HUES48 (cell line): ENCODE measurements around the gene PINK1.

Source experiments
- H3K27ac ChIP-seq: one replicate; pipeline ENCODE4 v1.7.0; 2013; ENCODE audit warnings: low read depth, low read length, inconsistent platforms
- H3K27me3 ChIP-seq: 2 replicates; pipeline ENCODE4 v1.6.1; 2013; ENCODE audit warnings: mild to moderate bottlenecking, low read length; ENCODE audit not compliant: control insufficient read depth, insufficient read depth
- H3K36me3 ChIP-seq: 2 replicates; pipeline ENCODE4 v1.6.1; 2013; ENCODE audit warnings: low read length; ENCODE audit not compliant: control insufficient read depth, insufficient read depth
- H3K4me1 ChIP-seq: 2 replicates; pipeline ENCODE4 v1.6.1; 2013; ENCODE audit warnings: mild to moderate bottlenecking, low read length; ENCODE audit not compliant: control insufficient read depth, insufficient read depth
- H3K4me3 ChIP-seq: 2 replicates; pipeline ENCODE4 v1.5.1; 2013; ENCODE audit warnings: mild to moderate bottlenecking, low read depth, low read length
- H3K9ac ChIP-seq: 2 replicates; pipeline ENCODE4 v1.6.1; 2013; ENCODE audit warnings: mild to moderate bottlenecking, low read depth, low read length, moderate library complexity
- H3K9me3 ChIP-seq: 2 replicates; pipeline ENCODE4 v1.6.1; 2013; ENCODE audit warnings: low read length; ENCODE audit not compliant: control insufficient read depth, insufficient read depth

Gene PINK1

DNA sequence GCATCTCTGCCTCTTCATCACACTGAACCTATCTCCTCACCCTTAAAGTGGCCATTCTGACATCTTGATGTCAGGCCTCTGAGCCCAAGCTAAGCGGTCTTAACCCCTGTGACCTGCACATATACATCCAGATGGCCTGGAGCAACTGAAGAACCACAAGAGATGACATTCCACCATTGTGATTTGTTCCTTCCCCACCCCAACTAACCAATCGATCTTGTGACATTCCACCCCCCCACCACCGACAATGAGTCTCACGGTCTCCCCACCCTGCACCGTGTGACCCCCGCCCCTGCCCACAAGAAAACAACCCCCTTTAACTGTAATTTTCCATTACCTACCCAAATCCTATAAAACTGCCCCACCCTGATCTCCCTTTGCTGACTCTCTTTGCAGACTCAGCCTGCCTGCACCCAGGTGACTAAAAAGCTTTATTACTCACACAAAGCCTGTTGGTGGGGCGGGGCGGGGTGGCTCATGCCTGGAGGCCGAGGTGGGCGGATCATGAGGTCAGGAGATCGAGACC, 21.0 kb upstream of the PINK1 start:
- Histone ChIP-seq H3K9ac (no peak overlapping the region), H3K36me3 (no peaks in the 10 kb centered on the region), H3K9me3 (no peaks in the 10 kb centered on the region), H3K27me3 (no peaks in the 10 kb centered on the region), H3K4me1 (peaks cover 11% of the 10 kb centered on the region; the same call in 1 of the 2 replicates), H3K4me3 (no peak overlapping the region), H3K27ac (no peak overlapping the region)

- no peaks in the 10 kb centered on the region for H3K9me3 ChIP-seq
- no peaks in the 10 kb centered on the region for H3K27me3 ChIP-seq
- H3K27ac ChIP-seq, result peak overlapping the region; percentile 17
- H3K4me1 ChIP-seq, result peaks cover 11% of the 10 kb centered on the region; the same call in 1 of the 2 replicates
- no peaks in the 10 kb centered on the region for H3K36me3 ChIP-seq
- H3K4me3 ChIP-seq, result no peak overlapping the region
- no peak overlapping the region for H3K9ac ChIP-seq
Measured at GRCh38 chr1:20614131-20614579, 19.1 kb upstream of the PINK1 start.

GRCh38 chr1:20615946-20616846, 17.1 kb upstream of the PINK1 start:
- Histone ChIP-seq H3K9me3 (no peaks in the 10 kb centered on the region), H3K27ac (no peak overlapping the region), H3K27me3 (no peaks in the 10 kb centered on the region), H3K4me1 (peaks cover 5% of the 10 kb centered on the region; the same call in 1 of the 2 replicates), H3K4me3 (no peak overlapping the region), H3K9ac (no peak overlapping the region), H3K36me3 (no peaks in the 10 kb centered on the region)

GRCh38 chr1:20616847-20617487, 16.3 kb upstream of the PINK1 start:
- H3K9ac ChIP-seq, result no peak overlapping the region

DNA sequence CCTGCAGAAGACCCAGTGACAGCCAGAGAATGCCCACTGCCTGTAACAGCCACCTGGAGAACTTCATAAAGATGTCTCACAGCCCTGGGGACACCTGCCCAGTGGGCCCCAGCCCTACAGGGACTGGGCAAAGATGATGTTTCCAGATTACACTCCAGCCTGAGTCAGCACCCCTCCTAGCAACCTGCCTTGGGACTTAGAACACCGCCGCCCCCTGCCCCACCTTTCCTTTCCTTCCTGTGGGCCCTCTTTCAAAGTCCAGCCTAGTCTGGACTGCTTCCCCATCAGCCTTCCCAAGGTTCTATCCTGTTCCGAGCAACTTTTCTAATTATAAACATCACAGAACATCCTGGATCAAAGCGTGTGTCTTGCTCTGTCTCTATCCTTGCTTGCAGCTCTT, 14.7 kb upstream of the PINK1 start:
- Histone ChIP-seq H3K9ac (no peak overlapping the region), H3K4me3 (no peak overlapping the region), H3K36me3 (no peaks in the 10 kb centered on the region), H3K9me3 (no peaks in the 10 kb centered on the region), H3K27me3 (no peaks in the 10 kb centered on the region), H3K27ac (no peak overlapping the region), H3K4me1 (0 out of 2 replicates have a peak, but pooled peaks cover 3% of the 10 kb centered on the region)

More at GRCh38 chr1:20616847-20617487, 16.3 kb upstream of the PINK1 start:
- Histone ChIP-seq H3K9me3 (no peaks in the 10 kb centered on the region), H3K27me3 (no peaks in the 10 kb centered on the region), H3K27ac (no peak overlapping the region), H3K4me1 (peaks cover 5% of the 10 kb centered on the region; the same call in 1 of the 2 replicates), H3K36me3 (no peaks in the 10 kb centered on the region), H3K4me3 (no peak overlapping the region)

- Histone ChIP-seq H3K27me3 (no peaks in the 10 kb centered on the region), H3K36me3 (no peaks in the 10 kb centered on the region), H3K4me1 (peaks cover 7% of the 10 kb centered on the region), H3K27ac (no peak overlapping the region), H3K4me3 (no peak overlapping the region), H3K9me3 (0 out of 2 replicates have a peak, but pooled peaks cover 2% of the 10 kb centered on the region), H3K9ac (no peak overlapping the region)
Measured at GRCh38 chr1:20619999-20620398, 13.3 kb upstream of the PINK1 start.

GRCh38 chr1:20621012-20621411, 12.2 kb upstream of the PINK1 start:
- Histone ChIP-seq H3K27me3 (no peaks in the 10 kb centered on the region), H3K4me1 (peaks cover 7% of the 10 kb centered on the region), H3K9me3 (0 out of 2 replicates have a peak, but pooled peaks cover 2% of the 10 kb centered on the region), H3K27ac (no peak overlapping the region), H3K4me3 (no peak overlapping the region), H3K9ac (no peak overlapping the region), H3K36me3 (no peaks in the 10 kb centered on the region)

- H3K9me3 ChIP-seq, result peaks cover 10% of the 10 kb centered on the region
- no peak overlapping the region for H3K9ac ChIP-seq
- peaks cover 17% of the 10 kb centered on the region for H3K4me1 ChIP-seq
- H3K27ac ChIP-seq, result no peak overlapping the region
- H3K27me3 ChIP-seq, result no peaks in the 10 kb centered on the region
- H3K36me3 ChIP-seq, result no peaks in the 10 kb centered on the region
- H3K4me3 ChIP-seq, result no peak overlapping the region
Measured at GRCh38 chr1:20624709-20625108, 8.5 kb upstream of the PINK1 start.

DNA sequence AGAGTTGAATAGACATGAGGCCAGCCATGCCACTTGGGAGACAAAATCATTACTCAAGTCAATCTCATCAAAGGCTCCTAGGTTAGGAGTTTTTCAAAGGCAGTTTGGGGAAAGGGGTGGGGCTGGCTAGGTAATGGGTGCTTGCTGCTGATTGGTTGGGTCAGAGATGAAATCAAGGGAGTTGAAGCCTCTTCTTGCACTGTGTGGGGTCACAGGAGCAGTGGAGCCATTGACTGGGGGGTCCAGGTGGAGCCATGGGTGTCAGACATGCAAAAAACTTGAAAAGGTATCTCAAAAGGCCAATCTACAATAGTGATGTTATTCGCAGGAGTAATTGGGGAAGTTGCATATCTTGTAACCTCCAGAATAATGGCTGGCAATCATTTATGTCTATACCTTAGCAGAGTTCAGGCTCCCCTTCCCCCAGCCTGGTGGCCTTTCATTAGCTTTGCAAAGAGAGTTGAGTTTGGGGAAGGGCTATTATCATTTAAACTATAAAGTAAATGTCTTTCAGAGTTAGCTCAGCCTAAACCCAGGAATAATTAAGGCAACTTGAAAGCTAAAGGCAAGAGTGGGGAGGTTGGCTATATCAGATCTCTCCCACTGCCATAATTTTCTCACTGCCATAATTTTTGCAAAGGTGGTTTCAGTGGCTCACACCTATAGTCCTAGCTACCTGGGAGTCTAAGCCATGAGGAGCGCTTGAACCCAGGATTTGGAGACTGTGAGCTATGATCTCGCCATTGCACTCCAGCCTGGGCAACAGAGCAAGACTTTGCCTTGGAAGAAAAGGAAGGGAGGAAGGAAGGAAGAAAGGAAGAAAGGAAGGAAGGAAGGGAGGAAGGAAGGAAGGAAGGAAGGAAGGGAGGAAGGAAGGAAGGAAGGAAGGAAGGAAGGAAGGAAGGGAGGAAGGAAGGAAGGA, 7.8 kb upstream of the PINK1 start:
- H3K27ac ChIP-seq, result peak overlapping the region; percentile 80
- H3K4me1 ChIP-seq, result peaks cover 17% of the 10 kb centered on the region
- H3K4me3 ChIP-seq, result 0 out of 2 replicates have a peak overlapping the region, but pooled peaks have one; percentile 9
- 0 out of 2 replicates have a peak overlapping the region, but pooled peaks have one; percentile 24 for H3K9ac ChIP-seq
- H3K36me3 ChIP-seq, result no peaks in the 10 kb centered on the region
- H3K9me3 ChIP-seq, result peaks cover 10% of the 10 kb centered on the region
- no peaks in the 10 kb centered on the region for H3K27me3 ChIP-seq

DNA sequence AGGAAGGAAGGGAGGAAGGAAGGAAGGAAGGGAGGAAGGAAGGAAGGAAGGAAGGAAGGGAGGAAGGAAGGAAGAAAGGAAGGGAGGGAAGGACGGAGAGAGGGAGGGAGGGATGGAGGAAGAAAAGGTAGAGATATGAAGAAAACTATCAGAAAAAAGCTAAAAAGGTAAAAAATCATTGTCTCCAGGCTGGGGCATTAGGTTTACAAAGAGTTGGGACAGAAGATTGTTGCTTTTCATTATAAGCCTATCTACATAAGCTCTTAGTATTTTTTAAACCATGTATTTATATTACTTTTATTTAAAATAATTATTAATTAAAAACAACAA, 7.2 kb upstream of the PINK1 start:
- Histone ChIP-seq H3K36me3 (no peaks in the 10 kb centered on the region), H3K9me3 (peaks cover 10% of the 10 kb centered on the region), H3K27ac (no peak overlapping the region), H3K4me3 (no peak overlapping the region), H3K9ac (peak overlapping the region; percentile 24; the same call in 1 of the 2 replicates), H3K4me1 (peaks cover 17% of the 10 kb centered on the region), H3K27me3 (no peaks in the 10 kb centered on the region)
